ENCODE measurements around the gene GABBR2. TPM values are rescaled to one million over a fixed set of nuclear protein-coding genes. Genes with fewer than 3 reads are reported as not detected.

GABBR2 gene
- total RNA-seq, 4 donors from 2014 or later = not detected

DNA sequence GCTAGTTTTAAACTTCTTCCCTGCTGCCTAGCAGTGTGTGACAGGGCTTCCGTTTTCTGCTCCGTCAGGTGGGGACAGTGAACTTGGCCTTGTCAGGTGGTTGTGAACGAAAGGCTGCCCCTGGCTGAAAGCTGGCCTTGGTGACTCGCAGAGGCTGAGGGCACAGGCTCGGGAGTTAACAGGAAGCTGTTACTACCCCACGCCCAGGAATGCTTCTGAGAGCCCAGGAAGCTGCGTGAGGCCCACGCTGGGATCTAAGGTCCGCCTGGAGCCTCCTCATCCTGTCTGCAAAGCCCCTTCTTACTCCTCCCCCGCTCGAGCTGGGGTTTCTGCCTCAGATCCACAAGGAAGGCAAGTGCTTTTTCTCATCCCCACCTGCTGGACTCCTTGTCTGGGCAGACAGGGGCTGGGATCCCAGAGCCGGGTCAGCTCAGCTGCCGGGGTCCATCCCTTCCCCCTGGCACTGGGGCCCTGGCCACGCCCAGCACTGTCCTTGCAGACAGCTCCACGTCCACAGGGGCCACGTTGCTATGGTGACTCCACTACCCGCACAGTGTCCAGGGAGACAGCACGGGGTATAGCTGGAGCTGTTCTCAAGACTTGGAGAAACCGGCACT is 328.6 kb downstream of the GABBR2 start:
- no peak for DNase-seq (ENCODE audit: low spot score)
- no peak for TF ChIP-seq CTCF (IDR thresholded peaks at IDR 0.05)
- ATAC-seq (ENCODE audit: low FRiP score) = no peak

DNA sequence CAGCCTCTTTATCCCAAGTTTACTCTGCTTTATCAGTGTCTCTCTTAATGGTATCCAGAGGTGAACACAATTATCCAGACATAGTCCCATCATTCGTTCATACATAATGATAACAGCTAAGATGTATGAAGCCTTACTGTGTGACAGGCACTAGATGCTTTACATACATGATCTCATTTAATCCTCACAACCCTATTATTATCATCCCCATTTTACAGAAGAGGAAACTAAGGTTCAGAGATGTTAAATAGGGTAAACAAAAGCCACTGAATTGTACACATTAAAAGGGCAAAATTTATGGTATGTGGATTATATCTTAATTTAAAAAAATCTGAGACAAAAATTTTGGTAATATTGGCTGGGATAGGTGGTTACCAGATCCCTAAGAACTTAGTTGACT is 329.2 kb downstream of the GABBR2 start:
- no peak for TF ChIP-seq CTCF (IDR thresholded peaks at IDR 0.05)
- no peak for ATAC-seq (ENCODE audit: low FRiP score)

GRCh38 chr9:98378794-98379193 is 329.9 kb downstream of the GABBR2 start:
- TF ChIP-seq CTCF (IDR thresholded peaks at IDR 0.05) = no peak
- no peak for DNase-seq (ENCODE audit: low spot score)
- ATAC-seq (ENCODE audit: low FRiP score) = no peak

More for the DNA sequence above, 329.2 kb downstream of the GABBR2 start:
- DNase-seq (ENCODE audit: low spot score) = no peak

DNA sequence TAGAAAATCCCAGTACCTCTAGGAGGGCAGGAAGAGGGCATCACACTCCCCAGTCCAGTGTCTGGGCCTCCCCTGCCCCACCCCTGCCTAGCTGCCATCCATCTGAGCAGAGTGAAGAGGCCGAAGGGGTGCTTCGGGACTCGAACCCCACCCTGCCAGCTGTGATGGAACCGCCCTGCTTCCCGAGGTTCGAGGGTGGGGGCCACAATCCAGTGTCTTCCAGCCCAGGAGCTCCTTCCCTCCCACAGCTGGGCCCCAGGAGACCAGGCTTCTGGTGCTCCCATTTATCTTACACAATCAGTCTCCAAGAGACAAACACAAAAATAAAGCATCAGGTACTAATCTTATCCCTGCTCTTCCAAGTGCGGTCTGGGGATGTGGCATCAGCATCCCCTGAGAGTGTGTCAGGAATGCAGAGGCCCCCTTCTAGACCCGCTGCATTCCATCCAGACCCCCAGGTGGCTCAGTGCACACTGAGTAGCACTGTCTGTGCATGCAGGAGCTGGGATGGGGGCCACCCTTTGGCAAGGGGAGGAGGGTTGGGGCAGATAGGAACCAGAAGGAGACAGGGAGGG is 330.4 kb downstream of the GABBR2 start:
- ATAC-seq (ENCODE audit: low FRiP score) = no peak
- no peak for TF ChIP-seq CTCF (IDR thresholded peaks at IDR 0.05)
- no peak for DNase-seq (ENCODE audit: low spot score)

GRCh38 chr9:98375138-98375726 is 333.5 kb downstream of the GABBR2 start:
- ATAC-seq (ENCODE audit: low FRiP score) = no peak
- no peak for DNase-seq (ENCODE audit: low spot score)
- no peak for TF ChIP-seq CTCF (IDR thresholded peaks at IDR 0.05)

DNA sequence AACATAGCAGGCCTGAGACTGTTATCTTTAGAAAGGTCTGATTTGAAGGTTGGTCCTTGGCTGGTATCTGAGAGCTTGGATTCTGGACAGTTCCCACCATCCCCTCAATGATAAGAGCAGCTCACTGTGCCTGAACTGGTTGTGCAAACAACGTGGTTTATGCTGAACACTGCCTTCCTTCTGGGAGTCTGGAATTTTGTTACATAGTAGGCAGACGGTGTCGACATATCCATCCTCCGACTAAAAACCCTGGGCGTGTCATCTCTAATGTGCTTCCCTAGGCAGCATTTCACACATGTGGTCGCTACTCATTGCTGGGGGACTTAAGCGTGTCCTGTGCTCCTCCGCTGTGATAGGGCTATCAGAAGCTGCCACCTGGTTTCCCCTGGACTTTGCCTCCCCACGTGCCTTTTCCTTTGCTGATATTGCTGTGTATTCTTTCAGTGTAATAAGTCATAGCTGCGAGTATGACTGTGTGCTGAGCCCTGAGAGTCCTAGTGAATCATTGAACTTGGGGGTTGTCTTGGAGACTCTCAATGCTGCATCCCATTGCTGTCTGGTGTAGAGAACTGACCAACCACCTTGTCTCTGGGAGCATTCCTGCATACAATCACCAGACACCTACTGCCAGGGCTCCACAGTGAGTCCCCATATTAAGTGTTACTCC is 334.2 kb downstream of the GABBR2 start:
- DNase-seq (ENCODE audit: low spot score) (no peak), ATAC-seq (ENCODE audit: low FRiP score) (no peak)
- TF ChIP-seq CTCF (IDR thresholded peaks at IDR 0.05) = no peak

All from omental fat pad (tissue), 4 donors.